Thoracic aorta (tissue), 2 donors: ENCODE measurements around the gene SYNE2. TPM values are rescaled to one million over a fixed set of nuclear protein-coding genes. Genes with fewer than 3 reads are reported as not detected.
A peak's percentile ranks its signal among the peaks of the same experiment; 100 is the strongest.

Experiments used
- ATAC-seq: fragments of 150-250 bp; one replicate; pipeline ENCODE4 v1.8.0; 2017; ENCODE audit warnings: low read depth; ENCODE audit not compliant: insufficient number of reproducible peaks, low FRiP score
- DNase-seq: peaks from one replicate; pipeline ENCODE4 v3.0.0-alpha.2; 2020; ENCODE audit warnings: low spot score
- H3K27ac ChIP-seq, 2 donors: fragments of 200-600 bp; sonication (generic); 1 replicate in 1 of 2; 2 replicates in 1 of 2; pipeline ENCODE4 v1.5.1; 2016; ENCODE audit warnings: mild to moderate bottlenecking in 2 of 2, moderate library complexity in 2 of 2
- H3K27me3 ChIP-seq: fragments of 200-600 bp; sonication (generic); replicated peaks from 2 replicates; pipeline ENCODE4 v1.6.0; 2016; ENCODE audit warnings: mild to moderate bottlenecking; ENCODE audit not compliant: insufficient read depth
- H3K36me3 ChIP-seq: fragments of 200-600 bp; sonication (generic); one replicate; pipeline ENCODE4 v1.5.1; 2016
- H3K4me1 ChIP-seq, 2 donors: fragments of 200-600 bp; sonication (generic); 1 replicate in 1 of 2; 2 replicates in 1 of 2; pipeline versions ENCODE4 v1.5.1 to v1.6.0; 2016; ENCODE audit warnings: low read depth in 2 of 2, mild to moderate bottlenecking in 1 of 2; ENCODE audit not compliant: control insufficient read depth in 1 of 2
- H3K4me3 ChIP-seq: fragments of 200-600 bp; sonication (generic); 2 replicates; pipeline ENCODE4 v1.5.1; 2016; ENCODE audit warnings: mild to moderate bottlenecking
- H3K9me3 ChIP-seq: fragments of 200-600 bp; sonication (generic); 2 replicates; pipeline ENCODE4 v1.5.1; 2016
- total RNA-seq, 2 donors: library from RNA; depleted of rRNA; stranded (reverse); fragments of >200 nt; gene quantifications; one replicate each; pipeline versions ENCODE4 v1.1.0 to v1.2.3, GENCODE V29; 2016
- TF ChIP-seq, protein P1 (sequence below): fragments of 200-600 bp; sonication (generic); IDR thresholded peaks from one replicate; pipeline ENCODE4 v1.5.1; 2019; ENCODE audit warnings: antibody characterized with exemption

SYNE2 gene
- total RNA-seq, 2 donors from 2014 or later, result 125 to 256 TPM

DNA sequence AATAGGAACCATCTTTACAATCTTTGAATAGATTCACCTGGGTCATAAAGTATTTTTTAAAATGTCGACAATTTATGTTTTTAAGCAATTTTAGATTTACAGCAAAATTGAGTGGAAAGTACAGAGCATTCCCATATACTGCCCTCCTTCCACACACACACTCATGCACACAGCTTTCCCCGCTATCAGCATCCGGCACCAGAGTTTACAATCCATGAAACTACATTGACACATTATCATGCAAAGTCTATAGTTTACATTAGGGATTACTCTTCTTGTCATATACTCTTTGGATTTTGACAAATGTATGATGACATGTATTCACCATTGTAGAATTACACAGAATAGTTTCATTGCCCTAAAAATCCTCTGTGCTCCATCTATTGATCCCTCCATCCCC lies 9.0 kb upstream of the SYNE2 start:
- H3K36me3 ChIP-seq, result no peaks in the 10 kb centered on the region
- H3K4me1 ChIP-seq, result peaks cover 0 to 1% of the 10 kb centered on the region in 2 donors
- no peak for DNase-seq
- no peak overlapping the region for H3K27ac ChIP-seq
- H3K4me3 ChIP-seq, result no peak overlapping the region
- peaks cover 10% of the 10 kb centered on the region for H3K9me3 ChIP-seq
- no peaks in the 10 kb centered on the region for H3K27me3 ChIP-seq
- ATAC-seq, result no peak
- TF ChIP-seq, protein P1, sequence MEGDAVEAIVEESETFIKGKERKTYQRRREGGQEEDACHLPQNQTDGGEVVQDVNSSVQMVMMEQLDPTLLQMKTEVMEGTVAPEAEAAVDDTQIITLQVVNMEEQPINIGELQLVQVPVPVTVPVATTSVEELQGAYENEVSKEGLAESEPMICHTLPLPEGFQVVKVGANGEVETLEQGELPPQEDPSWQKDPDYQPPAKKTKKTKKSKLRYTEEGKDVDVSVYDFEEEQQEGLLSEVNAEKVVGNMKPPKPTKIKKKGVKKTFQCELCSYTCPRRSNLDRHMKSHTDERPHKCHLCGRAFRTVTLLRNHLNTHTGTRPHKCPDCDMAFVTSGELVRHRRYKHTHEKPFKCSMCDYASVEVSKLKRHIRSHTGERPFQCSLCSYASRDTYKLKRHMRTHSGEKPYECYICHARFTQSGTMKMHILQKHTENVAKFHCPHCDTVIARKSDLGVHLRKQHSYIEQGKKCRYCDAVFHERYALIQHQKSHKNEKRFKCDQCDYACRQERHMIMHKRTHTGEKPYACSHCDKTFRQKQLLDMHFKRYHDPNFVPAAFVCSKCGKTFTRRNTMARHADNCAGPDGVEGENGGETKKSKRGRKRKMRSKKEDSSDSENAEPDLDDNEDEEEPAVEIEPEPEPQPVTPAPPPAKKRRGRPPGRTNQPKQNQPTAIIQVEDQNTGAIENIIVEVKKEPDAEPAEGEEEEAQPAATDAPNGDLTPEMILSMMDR, result no peak

DNA sequence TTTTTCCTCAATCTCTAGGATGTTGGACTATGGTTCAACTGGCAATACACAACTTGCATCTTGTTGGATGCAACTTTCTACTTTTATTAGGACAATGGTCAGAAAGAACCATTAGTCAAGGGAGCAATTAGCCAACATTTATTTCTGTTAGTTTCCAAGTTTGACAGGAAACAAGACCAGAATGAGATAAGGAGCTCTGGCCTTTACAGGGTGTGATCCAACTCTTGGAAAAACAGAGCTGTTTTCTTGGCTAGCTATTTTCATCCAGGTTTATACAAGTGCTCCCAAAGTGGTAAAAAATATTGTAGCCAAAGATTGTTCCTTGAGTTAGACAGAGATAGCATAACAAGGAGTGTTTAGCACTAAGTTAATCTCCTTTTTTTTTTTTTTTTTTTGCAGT lies 3.9 kb upstream of the SYNE2 start:
- Histone ChIP-seq H3K27ac (no peak overlapping the region), H3K4me3 (no peak overlapping the region), H3K36me3 (no peaks in the 10 kb centered on the region), H3K9me3 (no peaks in the 10 kb centered on the region), H3K4me1 (peaks cover 6 to 15% of the 10 kb centered on the region in 2 donors), H3K27me3 (no peaks in the 10 kb centered on the region)
- ATAC-seq (no peak), DNase-seq (no peak)
- TF ChIP-seq, protein P1, result no peak

DNA sequence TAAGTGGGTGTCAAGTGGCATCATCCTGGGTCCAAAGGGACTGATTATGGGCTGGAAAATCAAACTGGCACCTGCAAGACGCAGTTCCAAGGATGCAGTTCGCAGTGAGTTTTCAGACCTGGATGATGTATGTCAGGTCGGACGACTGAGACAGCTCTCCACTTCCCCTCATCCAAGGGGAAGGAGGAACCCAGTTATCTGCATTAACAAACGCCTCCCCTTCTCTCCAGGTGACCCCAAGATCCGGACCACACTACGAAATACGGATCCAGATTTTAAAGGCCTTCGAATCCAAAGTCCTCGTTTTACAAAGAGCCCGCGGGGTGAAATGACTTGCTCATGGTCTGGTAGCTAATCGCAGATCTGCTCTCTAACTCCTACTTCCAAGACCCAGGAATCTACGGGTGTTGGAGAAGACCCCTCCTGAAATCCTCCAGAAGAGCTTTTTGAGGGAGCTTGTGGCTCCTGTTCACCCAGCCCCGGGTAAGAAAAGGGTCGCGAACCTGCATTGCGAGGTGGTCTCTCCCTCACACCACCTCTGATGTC lies 460 bp upstream of the SYNE2 start:
- Histone ChIP-seq H3K27ac (peak overlapping the region; percentile 77 to 86), H3K27me3 (no peaks in the 10 kb centered on the region), H3K4me1 (peaks cover 12 to 22% of the 10 kb centered on the region in 2 donors), H3K9me3 (no peaks in the 10 kb centered on the region), H3K4me3 (peak overlapping the region; percentile 79), H3K36me3 (no peaks in the 10 kb centered on the region)
- ATAC-seq (peak; percentile 16), DNase-seq (no peak)
- TF ChIP-seq, protein P1, result no peak

DNA sequence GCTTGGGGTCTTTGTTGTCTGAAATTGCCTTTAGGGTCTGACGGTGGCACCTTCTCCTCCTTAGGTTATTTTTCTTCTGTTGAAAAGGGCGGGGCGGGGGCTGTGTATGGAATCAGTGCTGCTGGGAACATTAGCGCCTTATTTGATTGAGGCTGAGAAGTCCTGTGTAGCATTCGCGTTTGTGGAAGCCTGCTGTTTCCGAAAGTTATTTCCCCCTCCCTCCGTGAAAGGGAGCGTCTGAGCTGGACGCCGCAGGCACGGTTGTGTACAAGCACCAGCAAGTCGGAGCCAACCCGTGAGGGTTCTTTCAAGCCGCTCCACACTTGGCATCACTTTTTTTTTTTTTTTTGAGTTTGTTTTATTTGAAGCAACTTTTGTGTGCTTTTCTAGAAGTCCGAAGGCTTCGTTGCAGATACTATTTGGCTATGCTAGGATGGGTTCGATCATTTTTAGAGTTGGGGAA lies 1.1 kb downstream of the SYNE2 start:
- TF ChIP-seq, protein P1, result no peak
- Histone ChIP-seq H3K9me3 (no peaks in the 10 kb centered on the region), H3K4me3 (peak overlapping the region; percentile 79), H3K27me3 (no peaks in the 10 kb centered on the region), H3K27ac (peak overlapping the region; percentile 77 to 86), H3K36me3 (no peaks in the 10 kb centered on the region), H3K4me1 (peaks cover 10 to 22% of the 10 kb centered on the region in 2 donors)
- ATAC-seq (no peak), DNase-seq (no peak)

- Histone ChIP-seq H3K27me3 (no peaks in the 10 kb centered on the region), H3K4me1 (peaks cover 5 to 19% of the 10 kb centered on the region in 2 donors)
- no peak for ATAC-seq
These were observed 1.5 kb downstream of the SYNE2 start for GRCh38 chr14:63854330-63854729.

More at GRCh38 chr14:63854330-63854729, 1.5 kb downstream of the SYNE2 start:
- no peaks in the 10 kb centered on the region for H3K36me3 ChIP-seq
- H3K27ac ChIP-seq, result peak overlapping the region; percentile 13 to 77
- TF ChIP-seq, protein P1, result no peak
- no peak for DNase-seq
- H3K4me3 ChIP-seq, result peak overlapping the region; percentile 79
- no peaks in the 10 kb centered on the region for H3K9me3 ChIP-seq
